HG02970 (cell line): ENCODE measurements around the gene BTN1A1.
"Not testable (repeated sequence)": the region's sequence is repeated elsewhere in the genome, so short reads cannot be mapped to it uniquely, and the experiment has no call there.

Experiments used
- ATAC-seq: cut with Tn5 transposase; IDR thresholded peaks from one replicate; pipeline ENCODE4 v1.9.1; 2021; ENCODE audit warnings: mild to moderate bottlenecking, moderate library complexity, moderate number of reproducible peaks; ENCODE audit not compliant: unreplicated experiment, low FRiP score

Gene BTN1A1, protein sequence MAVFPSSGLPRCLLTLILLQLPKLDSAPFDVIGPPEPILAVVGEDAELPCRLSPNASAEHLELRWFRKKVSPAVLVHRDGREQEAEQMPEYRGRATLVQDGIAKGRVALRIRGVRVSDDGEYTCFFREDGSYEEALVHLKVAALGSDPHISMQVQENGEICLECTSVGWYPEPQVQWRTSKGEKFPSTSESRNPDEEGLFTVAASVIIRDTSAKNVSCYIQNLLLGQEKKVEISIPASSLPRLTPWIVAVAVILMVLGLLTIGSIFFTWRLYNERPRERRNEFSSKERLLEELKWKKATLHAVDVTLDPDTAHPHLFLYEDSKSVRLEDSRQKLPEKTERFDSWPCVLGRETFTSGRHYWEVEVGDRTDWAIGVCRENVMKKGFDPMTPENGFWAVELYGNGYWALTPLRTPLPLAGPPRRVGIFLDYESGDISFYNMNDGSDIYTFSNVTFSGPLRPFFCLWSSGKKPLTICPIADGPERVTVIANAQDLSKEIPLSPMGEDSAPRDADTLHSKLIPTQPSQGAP

DNA sequence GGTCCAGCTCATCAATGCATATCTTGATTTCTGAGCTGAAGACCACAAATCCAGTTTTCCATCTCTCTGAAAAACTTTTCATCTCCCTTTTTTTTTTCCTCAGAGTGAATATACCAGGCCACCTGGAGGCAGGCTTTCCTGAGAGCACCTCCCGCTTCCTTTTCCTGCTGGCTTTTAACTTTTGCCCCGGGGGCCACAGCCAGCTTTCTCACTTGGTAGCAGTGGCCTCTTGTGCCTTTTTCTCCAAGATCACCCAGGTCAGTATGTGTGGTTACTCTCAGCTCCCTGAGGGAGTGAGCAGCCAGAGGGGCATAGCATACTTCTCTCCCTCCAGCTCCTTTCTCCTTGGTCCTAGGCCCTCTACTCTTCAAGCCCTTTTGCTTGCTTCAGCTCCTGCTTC lies at the start of gene BTN1A1:
Gene BTN1A1 (plus strand): TSS at position 202 of the 400 bp plus-strand sequence. CDS start 984 bp downstream, outside the sequence.
- ATAC-seq, result no peak

DNA sequence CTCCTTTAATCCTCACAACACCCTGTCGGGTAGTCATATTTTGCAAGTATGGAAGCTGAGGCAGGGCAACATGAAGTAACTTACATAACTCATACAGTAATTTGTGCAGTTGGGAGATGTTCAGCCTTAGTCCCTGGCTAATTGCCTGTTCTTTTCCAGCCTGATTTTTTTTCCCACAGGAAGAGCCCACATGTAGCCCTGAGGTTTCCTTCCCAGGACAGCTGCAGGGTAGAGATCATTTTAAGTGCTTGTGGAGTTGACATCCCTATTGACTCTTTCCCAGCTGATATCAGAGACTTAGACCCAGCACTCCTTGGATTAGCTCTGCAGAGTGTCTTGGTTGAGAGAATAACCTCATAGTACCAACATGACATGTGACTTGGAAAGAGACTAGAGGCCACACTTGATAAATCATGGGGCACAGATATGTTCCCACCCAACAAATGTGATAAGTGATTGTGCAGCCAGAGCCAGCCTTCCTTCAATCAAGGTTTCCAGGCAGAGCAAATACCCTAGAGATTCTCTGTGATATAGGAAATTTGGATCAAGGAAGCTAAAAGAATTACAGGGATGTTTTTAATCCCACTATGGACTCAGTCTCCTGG lies 47.4 kb upstream of the BTN1A1 start:
- ATAC-seq, result no peak

DNA sequence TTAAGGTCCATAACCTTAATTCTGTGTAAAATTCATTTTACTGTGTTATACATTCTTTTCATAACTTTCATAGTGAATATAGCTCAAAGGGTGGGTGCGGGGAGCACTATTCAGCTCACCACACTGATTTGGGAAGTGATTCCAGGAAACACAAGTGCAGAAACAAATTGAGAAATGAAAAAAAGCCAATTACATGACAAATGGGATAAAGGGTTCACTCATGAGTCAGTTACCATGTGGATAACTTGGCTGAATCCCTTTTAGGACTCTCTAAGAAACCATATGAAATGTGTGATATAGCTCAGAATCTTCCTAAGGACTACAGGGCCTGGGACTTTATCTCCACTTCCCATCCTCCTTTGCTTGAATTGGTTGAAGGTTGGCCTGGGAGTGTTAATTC lies 45.5 kb upstream of the BTN1A1 start:
- ATAC-seq, result no peak

DNA sequence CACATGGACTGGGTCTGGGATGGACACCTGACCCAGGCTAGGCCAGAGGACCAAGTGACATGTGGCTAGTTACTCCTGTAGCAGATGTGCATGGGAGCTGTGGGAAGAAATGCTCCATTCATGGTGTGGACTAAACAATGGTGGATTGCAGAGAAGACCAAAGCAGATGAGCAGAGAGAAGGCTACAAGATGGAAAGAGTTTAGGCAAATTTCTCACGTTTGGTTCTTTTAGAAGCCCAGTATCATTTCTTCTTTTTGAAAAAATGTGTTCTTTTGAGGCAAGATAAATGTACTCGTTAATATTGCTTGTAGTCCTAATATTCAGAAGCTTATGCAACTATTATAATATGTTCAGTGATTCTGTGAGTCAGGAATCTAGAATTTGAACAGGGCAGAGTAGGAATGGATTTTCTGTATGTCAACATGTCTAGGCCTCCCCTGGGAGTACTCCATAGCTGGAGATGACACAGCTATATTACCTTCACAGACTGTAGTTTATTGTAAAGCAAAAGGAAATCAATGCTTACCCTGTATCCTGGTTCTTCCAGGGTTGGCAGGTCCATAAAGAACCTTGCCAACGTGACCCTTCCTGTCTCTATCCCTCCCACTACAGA lies 44.6 kb upstream of the BTN1A1 start:
- ATAC-seq, result no peak

DNA sequence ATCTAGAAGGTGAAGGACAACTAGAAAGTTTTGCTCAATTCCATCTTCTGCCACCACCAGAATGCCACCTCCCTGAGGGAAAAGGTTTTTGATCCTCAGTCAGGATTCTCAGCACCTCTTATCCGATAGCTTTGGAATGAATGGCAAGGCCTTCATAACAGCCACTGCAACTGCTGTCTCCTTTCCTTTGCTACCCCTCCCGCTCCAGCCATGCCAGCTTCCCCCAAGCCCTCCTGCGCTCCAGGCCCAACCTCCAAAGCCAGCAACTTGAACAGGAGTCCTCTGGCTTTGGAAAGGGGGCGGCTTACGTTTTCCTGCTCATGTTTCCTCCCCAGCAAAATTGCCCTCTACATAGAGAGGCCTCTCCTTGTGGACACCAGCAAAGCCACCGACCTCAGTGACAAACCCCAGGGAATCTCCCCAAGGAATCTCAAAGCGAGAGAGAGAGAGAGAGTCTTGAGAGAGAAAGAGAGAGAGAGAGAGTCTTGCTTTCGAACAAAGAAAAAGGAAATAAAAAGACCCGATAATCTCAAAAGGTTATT lies 42.8 kb upstream of the BTN1A1 start:
- ATAC-seq, result peak; percentile 22

DNA sequence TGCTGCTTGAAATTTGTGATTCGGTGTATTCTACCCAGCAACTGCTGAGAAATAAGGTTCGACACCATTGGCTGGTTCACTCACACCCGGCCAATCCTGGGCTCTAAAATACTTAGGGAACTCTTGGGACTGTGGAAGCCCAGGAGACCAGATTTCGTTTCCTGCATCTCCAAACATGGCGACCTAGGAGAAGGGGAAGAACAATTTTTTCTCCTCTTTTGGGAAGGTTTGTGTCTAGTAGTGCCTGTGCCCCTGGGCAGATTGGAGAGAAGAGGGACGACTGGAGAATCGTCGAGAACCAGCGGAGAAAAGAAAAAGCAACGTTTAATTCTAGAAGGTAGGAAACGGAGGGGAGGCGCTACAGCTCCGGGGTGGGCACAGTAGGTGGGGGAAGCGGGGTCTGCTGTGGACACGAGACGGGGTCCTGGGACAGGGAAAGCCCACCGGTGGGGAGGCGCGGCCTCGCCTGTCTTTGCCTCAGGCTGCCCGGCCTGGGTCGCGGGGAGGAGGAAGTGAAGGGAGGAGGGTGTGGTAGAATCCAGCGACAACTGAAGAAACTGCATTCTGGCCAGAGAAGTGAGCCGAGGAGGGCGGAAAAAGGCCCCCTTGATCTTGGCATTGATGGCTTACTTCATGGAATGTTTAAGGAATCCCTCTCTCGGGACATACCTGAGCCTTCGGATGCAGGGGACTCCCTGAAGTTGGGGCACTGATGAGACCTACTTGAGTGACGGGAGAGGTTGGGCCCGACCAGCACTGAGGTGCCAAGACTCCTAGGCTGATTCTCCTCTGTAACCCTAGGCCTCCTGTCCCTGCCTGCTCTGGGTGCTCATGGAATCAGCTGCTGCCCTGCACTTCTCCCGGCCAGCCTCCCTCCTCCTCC lies 42.1 kb upstream of the BTN1A1 start, which contains the start of gene BTN2A1:
Gene BTN2A1 (plus strand): TSS at position 150 of the 883 bp plus-strand sequence. CDS start 682 bp downstream, at position 832.
- ATAC-seq, result peak; percentile 89

DNA sequence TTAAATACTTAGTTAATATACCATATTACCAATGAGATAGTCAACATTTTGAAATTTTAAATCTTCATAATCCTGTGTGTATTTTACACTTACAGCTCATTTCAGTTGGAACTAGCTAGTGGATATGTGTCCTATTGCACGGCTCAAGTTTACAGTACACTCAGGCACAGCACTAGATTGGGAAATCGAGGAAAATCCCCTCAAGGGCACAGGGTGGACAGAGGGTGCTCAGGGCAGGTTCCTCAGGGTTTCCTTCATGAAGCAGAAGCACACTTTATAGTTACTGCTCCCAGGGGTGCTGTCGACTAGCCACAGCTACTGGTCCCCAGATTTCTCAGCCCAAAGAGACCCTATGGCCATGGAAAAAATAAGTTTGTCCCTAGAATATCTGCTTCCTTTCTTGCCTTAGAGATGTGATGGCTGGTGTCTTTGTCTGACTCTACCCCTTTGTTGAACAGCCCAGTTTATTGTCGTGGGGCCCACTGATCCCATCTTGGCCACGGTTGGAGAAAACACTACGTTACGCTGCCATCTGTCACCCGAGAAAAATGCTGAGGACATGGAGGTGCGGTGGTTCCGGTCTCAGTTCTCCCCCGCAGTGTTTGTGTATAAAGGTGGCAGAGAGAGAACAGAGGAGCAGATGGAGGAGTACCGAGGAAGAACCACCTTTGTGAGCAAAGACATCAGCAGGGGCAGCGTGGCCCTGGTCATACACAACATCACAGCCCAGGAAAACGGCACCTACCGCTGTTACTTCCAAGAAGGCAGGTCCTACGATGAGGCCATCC lies 40.9 kb upstream of the BTN1A1 start:
- no peak for ATAC-seq

DNA sequence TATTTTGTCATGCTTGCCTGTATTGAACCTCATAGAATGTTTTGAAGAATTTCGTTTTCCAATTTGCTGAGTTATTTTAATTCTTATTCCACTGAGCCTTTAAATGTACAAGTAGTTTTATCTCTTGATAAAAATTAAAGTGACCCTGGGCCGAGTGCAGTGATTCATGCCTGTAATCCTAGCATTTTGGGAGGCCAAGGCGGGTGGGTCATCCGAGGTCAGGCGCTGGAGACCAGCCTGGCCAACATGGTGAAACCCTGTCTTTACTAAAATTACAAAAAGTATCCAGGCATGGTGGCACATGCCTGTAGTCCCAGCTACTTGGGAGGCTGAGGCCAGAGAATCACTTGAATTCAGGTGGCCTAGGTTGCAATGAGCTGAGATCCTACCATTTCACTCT lies 38.8 kb upstream of the BTN1A1 start:
- ATAC-seq, result not testable (repeated sequence)

DNA sequence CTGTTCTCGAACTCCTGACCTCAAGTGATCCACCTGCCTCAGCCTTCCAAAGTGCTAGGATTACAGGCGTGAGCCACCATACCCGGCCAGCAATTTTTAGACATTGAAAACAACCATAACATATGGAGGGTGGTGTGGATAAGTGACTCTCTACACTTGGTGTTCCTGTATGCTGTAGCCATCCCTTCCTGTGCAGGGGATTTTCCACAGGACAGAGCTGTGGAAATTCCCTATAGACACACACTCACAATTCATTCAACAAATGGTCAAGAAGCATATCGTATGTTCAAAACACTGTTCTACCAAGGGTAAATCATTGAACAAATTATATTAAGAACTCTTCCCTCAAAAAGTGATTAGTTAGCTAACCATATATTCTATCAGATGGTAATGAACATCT lies 36.1 kb upstream of the BTN1A1 start:
- ATAC-seq, result no peak

DNA sequence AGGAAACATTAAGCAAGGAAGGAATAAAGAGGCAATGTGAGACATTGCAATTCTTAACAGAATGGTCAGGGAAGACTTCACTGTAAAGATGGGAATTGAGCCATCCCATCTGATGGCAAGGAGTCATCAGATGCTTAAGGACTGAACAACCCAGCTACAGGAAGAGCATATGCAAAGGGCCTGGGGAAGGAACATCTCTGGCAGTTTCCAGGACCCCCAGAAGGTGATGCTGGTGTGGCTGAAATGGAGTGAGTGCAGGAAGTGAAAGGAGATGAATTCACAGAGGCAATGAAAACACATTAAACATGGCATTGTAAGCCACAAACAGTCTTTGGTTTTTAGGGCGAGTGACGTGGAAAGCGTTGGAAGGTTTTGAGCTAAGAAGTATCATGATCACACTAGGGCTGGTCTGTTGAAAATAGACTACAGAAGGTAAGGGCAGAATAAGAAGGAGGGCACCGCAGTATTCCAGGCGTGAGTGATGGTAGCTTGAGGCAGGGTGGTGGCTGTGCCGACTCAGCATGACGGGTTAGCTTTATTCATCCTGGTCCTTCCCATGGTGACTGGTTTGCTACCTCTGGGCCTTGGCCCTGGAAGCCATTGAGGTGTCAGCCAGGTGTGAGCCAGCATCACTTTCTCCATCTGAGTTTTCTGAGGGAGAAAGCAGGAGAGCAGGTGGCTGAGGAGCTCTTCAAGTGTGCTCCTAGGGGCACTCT lies 35.5 kb upstream of the BTN1A1 start:
- ATAC-seq, result no peak

DNA sequence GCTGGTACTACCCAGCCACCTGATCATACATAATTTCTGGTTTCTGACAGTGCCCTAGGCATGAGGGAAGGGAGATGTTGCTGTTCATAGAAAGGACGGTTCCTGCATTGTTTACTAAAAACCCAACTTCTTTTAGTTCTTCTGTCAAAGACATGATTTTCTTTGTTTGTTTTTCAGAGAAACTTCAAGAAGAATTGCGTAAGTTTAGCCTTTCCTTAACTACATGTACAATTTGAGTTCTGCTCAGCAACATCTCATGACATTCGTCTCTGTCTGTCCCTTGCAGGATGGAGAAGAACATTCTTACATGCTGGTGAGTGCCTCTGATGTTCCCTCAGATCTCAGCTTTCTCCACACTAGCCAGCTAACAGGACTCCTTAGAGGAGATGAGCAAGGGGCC lies 34.3 kb upstream of the BTN1A1 start:
- no peak for ATAC-seq

DNA sequence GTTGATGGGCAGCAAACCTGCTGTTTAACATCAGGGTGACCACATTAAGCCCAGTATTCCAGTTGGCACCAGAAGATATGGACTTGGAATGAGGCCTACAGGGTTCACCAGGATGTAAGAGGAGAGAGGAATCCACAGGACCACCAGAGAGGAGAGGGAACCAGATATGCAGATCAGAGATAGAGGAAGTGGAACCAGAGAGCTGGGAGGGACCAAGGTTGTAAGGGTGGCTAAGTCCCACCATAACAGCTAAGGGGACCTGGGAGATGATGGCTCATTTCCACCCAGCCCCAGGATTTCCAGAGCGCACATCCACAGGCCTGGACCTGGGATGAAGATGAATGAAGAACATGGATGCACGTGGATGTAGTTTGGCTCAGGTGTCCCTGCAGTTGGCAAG lies 31.3 kb upstream of the BTN1A1 start:
- ATAC-seq, result no peak

DNA sequence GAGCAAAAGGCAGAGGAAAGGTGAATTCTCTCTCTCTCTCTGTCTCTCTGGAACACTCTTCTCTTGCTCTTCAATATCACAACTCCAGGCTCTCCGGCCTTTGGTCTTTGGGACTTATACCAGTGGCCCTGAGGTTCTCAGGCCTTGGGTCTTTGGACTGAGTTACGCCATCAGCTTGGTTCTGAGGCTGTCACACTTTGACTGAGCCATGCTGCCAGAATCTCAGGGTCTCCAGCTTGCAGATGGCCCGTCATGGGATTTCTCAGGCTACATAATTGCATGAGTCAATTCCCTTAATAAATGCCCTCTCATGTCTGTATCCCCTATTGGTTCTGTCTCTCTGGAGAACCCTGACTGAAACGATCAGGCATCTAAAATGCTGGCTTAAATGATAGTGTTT lies 29.5 kb upstream of the BTN1A1 start:
- no peak for ATAC-seq

DNA sequence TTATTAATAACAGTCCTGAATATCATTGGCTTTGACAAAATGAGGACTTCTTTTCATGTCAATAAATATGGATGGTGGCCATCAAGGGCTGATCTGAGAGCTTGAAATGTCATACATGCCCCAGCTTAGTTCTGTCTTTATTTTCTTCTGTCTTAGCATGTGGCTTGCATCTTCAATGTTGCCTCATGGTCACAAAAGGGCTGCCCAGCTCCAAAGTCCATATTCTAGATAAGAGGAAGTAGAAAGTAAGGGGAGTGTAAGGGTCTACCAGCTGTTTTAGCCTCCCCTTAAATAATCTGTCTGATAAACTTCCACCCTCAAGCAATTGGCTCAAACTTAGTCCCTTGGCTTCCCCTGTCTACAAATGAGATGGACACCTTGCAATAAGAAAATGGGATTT lies 28.1 kb upstream of the BTN1A1 start:
- ATAC-seq, result no peak

DNA sequence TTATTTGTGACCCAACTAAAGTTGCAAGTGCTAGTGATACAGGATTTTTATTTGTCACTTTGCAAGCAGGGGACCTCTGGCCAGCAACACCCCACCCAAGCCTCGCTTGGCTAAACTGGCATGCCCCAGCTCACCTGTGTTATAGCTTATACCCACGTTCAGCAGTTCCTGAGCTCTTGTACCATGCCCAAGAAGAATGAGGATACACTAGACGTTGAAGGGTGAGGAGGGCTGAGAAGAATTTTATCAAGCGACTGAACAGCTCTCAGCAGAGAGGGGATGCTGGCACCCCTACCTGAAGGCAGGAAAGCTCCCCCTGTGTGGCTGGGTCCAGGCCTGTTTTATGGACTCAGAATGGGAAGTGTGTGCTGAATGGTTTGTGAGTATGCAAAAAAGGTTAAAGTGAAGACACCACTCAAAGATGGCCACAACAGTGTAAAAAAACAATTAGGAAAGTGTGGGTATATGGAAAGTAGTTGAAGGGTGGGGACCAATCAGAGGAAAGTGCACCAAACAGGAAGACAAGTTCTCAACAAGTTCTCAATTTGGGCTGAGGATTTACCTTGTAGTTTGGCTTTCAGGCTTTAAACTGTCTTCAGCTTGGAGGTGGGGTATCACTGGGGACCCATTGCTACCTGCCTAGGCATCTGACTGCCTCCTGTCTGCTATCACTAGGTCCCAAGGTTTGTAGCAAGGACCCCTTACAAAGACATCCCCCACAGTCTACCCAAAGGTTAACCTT lies 27.4 kb upstream of the BTN1A1 start:
- ATAC-seq, result no peak

DNA sequence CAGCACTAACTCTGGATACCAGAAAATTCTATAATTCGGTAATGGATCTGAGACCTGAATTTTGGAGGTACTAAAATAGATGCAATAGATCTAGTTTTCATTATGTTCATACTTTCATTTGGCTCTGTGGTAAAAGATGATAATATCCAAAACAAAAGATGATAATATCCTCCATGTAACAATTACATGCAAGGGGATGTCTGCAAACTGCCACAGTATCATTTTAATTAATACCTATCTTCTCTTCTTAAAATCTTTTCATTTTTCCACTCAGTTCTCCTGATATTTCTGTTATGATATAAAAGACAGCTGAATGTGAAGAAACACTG lies 26.7 kb upstream of the BTN1A1 start:
- ATAC-seq, result no peak

DNA sequence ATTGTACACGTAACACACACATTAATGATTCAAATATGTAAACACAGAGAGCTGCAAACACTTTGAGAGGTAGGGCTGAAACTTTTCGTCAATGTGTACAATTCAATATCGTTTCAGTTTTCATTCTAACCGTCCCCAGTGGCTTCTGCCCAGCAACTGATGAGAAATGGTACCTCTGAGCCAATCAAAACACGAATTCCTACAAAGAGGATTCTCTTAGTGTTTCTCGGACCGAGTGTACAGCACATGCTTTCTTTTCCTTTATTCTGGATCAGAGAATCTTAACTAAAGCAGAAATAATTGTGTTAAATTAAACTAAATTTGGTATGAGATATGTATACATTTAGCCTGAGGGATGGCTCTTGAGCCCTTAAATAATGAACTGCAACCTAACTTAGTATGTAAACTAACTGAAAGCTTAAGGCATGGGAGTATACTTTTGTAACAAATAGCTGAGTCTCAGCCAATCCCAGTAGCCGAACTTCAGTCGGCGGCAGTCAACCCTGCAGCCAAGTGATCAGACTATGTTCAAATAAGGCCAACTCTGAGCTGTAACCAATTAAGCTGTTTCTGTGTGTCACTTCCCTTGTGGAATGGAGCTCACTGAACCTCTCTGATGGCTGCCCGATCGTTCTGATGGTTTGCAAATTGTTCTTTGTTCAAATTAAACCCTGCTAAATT lies 26.2 kb upstream of the BTN1A1 start:
- peak; percentile 92 for ATAC-seq
